Upper lobe of left lung (tissue), 6 donors: ENCODE data around the gene TAS1R1. TPM values are rescaled to one million over a fixed set of nuclear protein-coding genes. Genes with fewer than 3 reads are reported as not detected.

Experiments used
- ATAC-seq, 2 donors: fragments of 200-7000 bp; cut with Tn5 transposase; one replicate each; pipeline ENCODE4 v1.9.1; 2022; ENCODE audit warnings: mild to moderate bottlenecking in 2 of 2, moderate library complexity in 2 of 2; ENCODE audit not compliant: low FRiP score in 2 of 2
- DNase-seq, 2 donors: peaks; one replicate each; pipeline ENCODE4 v3.0.0-alpha.2; 2019 to 2020
- H3K27ac ChIP-seq, 4 donors: fragments of 200-600 bp; sonication (generic); one replicate each; pipeline ENCODE4 v1.5.1; 2016 to 2019
- H3K27me3 ChIP-seq, 4 donors: fragments of 200-600 bp; sonication (generic); one replicate each; pipeline ENCODE4 v1.5.1; 2017 to 2019
- H3K36me3 ChIP-seq, 4 donors: fragments of 200-600 bp; sonication (generic); one replicate each; pipeline ENCODE4 v1.5.1; 2016 to 2019
- H3K4me1 ChIP-seq, 4 donors: fragments of 200-600 bp; sonication (generic); one replicate each; pipeline ENCODE4 v1.5.1; 2018 to 2019
- H3K4me3 ChIP-seq, 4 donors: fragments of 200-600 bp; sonication (generic); one replicate each; pipeline ENCODE4 v1.5.1; 2017 to 2019; ENCODE audit warnings: mild to moderate bottlenecking in 2 of 4, moderate library complexity in 1 of 4
- H3K9me3 ChIP-seq, 4 donors: fragments of 200-600 bp; sonication (generic); one replicate each; pipeline ENCODE4 v1.5.1; 2018 to 2019
- EP300 ChIP-seq, 4 donors: sonication (generic); formaldehyde crosslinking; IDR thresholded peaks; one replicate each; pipeline ENCODE4 v1.5.1; 2017; ENCODE audit warnings: antibody characterized with exemption in 4 of 4, control low read depth in 2 of 4
- POLR2A ChIP-seq, 4 donors: fragments of 450-650 bp; IDR thresholded peaks; one replicate each; pipeline ENCODE4 v1.5.1; 2016 to 2017; ENCODE audit warnings: antibody characterized with exemption in 4 of 4, mild to moderate bottlenecking in 2 of 4
- POLR2AphosphoS5 ChIP-seq, 2 donors: sonication (generic); formaldehyde crosslinking; IDR thresholded peaks; one replicate each; pipeline ENCODE4 v1.5.1; 2017; ENCODE audit warnings: antibody characterized with exemption in 2 of 2
- WGBS, 2 donors: methylation state at CpG; one replicate each; pipeline ENCODE4 v1.1.5; 2017 to 2018; 5-methylcytosine and 5-hydroxymethylcytosine counted together
- total RNA-seq, 6 donors: library from RNA; depleted of rRNA in 4 of 6; stranded (reverse); fragments of >200 nt in 4 of 6; gene quantifications; one replicate each; pipeline versions ENCODE4 v1.1.0 to v1.2.1, GENCODE V29; 2016 to 2021
- TF ChIP-seq, protein P1 (sequence below), 6 experiments: fragments of 450-650 bp in 4 of 6; fragments of 200-600 bp in 2 of 6; sonication (generic) in 2 of 6; IDR thresholded peaks; one replicate each; pipeline ENCODE4 v1.5.1; 2016 to 2019; ENCODE audit warnings: antibody characterized with exemption in 6 of 6
- donor health status: DM: no; HTN: no; CAD: no; lungs with moderate emphysema.
- donor health status: DM: no; HTN: yes; CAD: no; lungs with severe emphysema.

TAS1R1 gene
- total RNA-seq, 6 donors from 2014 or later: 0.11 to 0.15 TPM; not detected in 4

DNA sequence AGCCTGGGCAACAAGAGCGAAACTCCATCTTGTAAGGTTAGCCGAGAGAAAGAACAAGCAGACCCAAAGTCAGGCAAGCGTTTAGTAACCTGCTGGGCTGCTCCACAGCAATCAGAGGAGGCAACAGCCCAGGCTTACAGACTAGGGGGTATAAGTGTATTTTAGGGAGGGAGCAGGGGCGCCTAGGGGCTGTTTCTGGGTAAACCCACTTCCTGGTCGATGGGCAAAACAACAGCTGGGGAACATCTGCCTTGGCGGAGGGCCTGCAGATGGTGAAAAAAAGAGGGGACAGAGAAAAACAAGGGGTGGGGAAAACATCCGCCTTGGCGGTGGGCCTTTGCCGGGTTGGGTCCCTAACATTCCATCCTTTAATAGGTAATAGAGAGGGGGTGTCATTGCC, 5.2 kb downstream of the TAS1R1 start:
- ATAC-seq (no peak), DNase-seq (no peak)
- Histone ChIP-seq H3K27ac (no peak overlapping the region), H3K4me1 (peaks cover 0 to 3% (median under 1%) of the 10 kb centered on the region in 4 donors), H3K27me3 (no peaks in the 10 kb centered on the region), H3K9me3 (no peaks in the 10 kb centered on the region), H3K4me3 (no peak overlapping the region), H3K36me3 (no peaks in the 10 kb centered on the region)
- TF ChIP-seq, protein P1, sequence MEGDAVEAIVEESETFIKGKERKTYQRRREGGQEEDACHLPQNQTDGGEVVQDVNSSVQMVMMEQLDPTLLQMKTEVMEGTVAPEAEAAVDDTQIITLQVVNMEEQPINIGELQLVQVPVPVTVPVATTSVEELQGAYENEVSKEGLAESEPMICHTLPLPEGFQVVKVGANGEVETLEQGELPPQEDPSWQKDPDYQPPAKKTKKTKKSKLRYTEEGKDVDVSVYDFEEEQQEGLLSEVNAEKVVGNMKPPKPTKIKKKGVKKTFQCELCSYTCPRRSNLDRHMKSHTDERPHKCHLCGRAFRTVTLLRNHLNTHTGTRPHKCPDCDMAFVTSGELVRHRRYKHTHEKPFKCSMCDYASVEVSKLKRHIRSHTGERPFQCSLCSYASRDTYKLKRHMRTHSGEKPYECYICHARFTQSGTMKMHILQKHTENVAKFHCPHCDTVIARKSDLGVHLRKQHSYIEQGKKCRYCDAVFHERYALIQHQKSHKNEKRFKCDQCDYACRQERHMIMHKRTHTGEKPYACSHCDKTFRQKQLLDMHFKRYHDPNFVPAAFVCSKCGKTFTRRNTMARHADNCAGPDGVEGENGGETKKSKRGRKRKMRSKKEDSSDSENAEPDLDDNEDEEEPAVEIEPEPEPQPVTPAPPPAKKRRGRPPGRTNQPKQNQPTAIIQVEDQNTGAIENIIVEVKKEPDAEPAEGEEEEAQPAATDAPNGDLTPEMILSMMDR (IDR thresholded peaks at IDR 0.05): no peak
- TF ChIP-seq POLR2AphosphoS5 (IDR thresholded peaks at IDR 0.05) (no peak), POLR2A (IDR thresholded peaks at IDR 0.05) (no peak), EP300 (IDR thresholded peaks at IDR 0.05) (no peak)
- WGBS, 2 donors: 74 to 80% methylated on average over 9 of the region's 9 CpGs

DNA sequence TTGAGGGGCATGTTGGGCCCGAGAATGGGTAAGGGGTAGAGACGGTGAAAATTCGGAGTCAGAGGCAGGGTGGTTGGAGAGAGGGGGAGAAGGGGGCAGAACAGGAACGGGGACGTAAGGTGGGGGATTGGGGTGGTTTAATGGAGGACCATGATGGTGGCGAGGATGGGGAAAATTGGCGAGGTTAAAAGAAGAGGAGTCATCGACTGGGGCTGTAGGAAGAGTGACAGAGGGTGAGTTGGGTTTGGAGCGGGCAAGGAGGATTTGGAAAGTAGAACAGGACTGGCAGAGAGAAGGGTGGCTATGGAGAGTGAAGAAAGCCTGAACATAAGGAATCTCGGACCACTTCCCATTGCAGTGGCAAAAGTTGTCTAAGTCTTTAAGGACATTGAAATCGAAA, 13.9 kb downstream of the TAS1R1 start:
- Histone ChIP-seq H3K36me3 (no peaks in the 10 kb centered on the region), H3K9me3 (peaks cover 0 to 7% (median 6%) of the 10 kb centered on the region in 4 donors), H3K4me1 (no peaks in the 10 kb centered on the region), H3K4me3 (no peak overlapping the region), H3K27me3 (no peaks in the 10 kb centered on the region), H3K27ac (no peak overlapping the region)
- DNase-seq (no peak), ATAC-seq (no peak)
- WGBS, 2 donors: 89 to 95% methylated on average over 11 of the region's 11 CpGs
- TF ChIP-seq EP300 (IDR thresholded peaks at IDR 0.05) (no peak), POLR2A (IDR thresholded peaks at IDR 0.05) (no peak), POLR2AphosphoS5 (IDR thresholded peaks at IDR 0.05) (no peak)
- TF ChIP-seq, protein P1 (IDR thresholded peaks at IDR 0.05): no peak

DNA sequence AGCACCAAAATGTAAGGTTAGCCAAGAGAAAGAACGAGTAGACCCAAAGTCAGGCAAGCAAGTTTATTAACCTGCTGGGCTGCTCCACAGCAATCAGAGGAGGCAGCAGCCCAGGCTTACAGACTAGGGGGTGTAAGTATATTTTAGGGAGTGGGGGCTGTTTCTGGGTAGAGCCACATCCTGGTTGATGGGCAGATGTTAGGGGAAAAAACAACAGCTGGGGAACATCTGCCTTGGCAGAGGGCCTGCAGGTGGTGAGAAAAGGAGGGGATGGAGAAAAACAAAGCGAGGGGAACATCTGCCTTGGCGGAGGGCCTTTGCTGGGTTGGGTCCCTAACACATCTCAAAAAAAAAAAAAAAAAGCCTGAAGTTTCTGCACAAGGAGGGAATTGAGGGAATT, 15.0 kb downstream of the TAS1R1 start:
- ATAC-seq (no peak), DNase-seq (no peak)
- WGBS, 2 donors: 64 to 78% methylated on average over 3 of the region's 3 CpGs
- TF ChIP-seq POLR2A (IDR thresholded peaks at IDR 0.05): no peak
- no peak for TF ChIP-seq POLR2AphosphoS5 (IDR thresholded peaks at IDR 0.05)
- TF ChIP-seq, protein P1 (IDR thresholded peaks at IDR 0.05): no peak
- no peak for TF ChIP-seq EP300 (IDR thresholded peaks at IDR 0.05)
- Histone ChIP-seq H3K9me3 (peaks cover 0 to 7% (median 6%) of the 10 kb centered on the region in 4 donors), H3K27ac (no peak overlapping the region), H3K36me3 (no peaks in the 10 kb centered on the region), H3K27me3 (no peaks in the 10 kb centered on the region), H3K4me3 (no peak overlapping the region), H3K4me1 (no peaks in the 10 kb centered on the region)

DNA sequence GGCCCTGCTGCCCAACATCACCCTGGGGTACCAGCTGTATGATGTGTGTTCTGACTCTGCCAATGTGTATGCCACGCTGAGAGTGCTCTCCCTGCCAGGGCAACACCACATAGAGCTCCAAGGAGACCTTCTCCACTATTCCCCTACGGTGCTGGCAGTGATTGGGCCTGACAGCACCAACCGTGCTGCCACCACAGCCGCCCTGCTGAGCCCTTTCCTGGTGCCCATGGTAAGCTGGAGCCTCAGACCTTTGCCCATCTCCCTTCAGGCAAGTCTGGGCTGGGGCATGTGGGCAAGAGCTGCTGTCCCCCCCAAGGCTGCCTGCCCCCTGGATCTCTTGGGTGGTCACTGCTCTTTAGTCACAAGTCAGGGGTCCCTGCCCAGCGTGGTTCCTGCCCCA, 15.9 kb downstream of the TAS1R1 start:
- DNase-seq (no peak), ATAC-seq (no peak)
- TF ChIP-seq POLR2AphosphoS5 (IDR thresholded peaks at IDR 0.05) (no peak), POLR2A (IDR thresholded peaks at IDR 0.05) (no peak), EP300 (IDR thresholded peaks at IDR 0.05) (no peak)
- TF ChIP-seq, protein P1 (IDR thresholded peaks at IDR 0.05): no peak
- Histone ChIP-seq H3K27me3 (no peaks in the 10 kb centered on the region), H3K4me1 (no peaks in the 10 kb centered on the region), H3K4me3 (no peak overlapping the region), H3K9me3 (peaks cover 0 to 7% (median 6%) of the 10 kb centered on the region in 4 donors), H3K36me3 (no peaks in the 10 kb centered on the region), H3K27ac (no peak overlapping the region)
- 17 to 75% methylated on average over 2 to 5 of the region's 5 CpGs for WGBS, 2 donors

DNA sequence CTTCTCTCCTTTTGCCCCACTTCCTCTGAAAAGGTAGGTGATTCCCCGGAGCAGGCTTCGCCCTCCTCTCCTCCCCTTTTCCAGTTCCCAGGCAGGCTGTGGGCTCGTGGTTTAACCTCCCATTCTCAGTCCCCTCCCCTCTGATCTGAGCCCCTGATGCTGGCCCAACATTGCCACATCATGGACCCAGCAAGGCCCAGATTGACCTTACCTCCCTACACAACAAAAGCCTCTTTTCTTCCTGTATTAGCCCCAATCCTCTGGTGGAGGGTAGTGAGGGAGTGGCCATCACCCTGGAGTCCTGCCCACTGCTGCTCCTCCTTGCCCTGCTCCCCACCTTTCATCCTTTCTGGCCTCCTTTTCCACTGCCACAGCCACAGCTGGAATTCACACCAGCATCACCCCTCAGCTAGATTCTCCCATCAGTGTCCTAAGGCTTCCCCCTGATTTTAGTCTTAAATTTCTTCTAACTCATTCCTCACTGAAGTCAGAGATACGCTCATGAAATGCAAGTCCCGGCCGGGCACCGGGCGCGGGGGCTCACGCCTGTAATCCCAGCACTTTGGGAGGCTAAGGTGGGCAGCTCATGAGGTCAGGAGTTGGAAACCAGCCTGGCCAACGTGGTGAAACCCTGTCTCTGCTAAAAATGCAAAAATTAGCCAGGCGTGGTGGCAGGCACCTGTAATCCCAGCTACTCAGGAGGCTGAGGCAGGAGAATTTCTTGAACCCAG, 17.7 kb downstream of the TAS1R1 start:
- 66 to 76% methylated on average over 12 of the region's 12 CpGs for WGBS, 2 donors
- Histone ChIP-seq H3K27me3 (no peaks in the 10 kb centered on the region), H3K27ac (no peak overlapping the region), H3K4me3 (no peak overlapping the region), H3K4me1 (no peaks in the 10 kb centered on the region), H3K36me3 (no peaks in the 10 kb centered on the region), H3K9me3 (peaks cover 0 to 7% (median 6%) of the 10 kb centered on the region in 4 donors)
- no peak for ATAC-seq
- DNase-seq: peak in 1 of 2 donors; percentile 77
- no peak for TF ChIP-seq EP300 (IDR thresholded peaks at IDR 0.05)
- TF ChIP-seq POLR2AphosphoS5 (IDR thresholded peaks at IDR 0.05): no peak
- TF ChIP-seq, protein P1 (IDR thresholded peaks at IDR 0.05): no peak
- TF ChIP-seq POLR2A (IDR thresholded peaks at IDR 0.05): no peak
